Neural progenitor cell (in vitro differentiated cells): Measurements from ENCODE around the gene DCP1B. TPM values are rescaled to one million over a fixed set of nuclear protein-coding genes. Genes with fewer than 3 reads are reported as not detected.

Source experiments
- DNase-seq: peaks from one replicate; pipeline ENCODE4 v3.0.0-alpha.2; 2016; ENCODE audit warnings: low spot score
- H2AFZ ChIP-seq: fragments of 200-600 bp; sonication (generic); replicated peaks from 2 replicates; pipeline ENCODE4 v1.6.1; 2016; ENCODE audit warnings: antibody characterized with exemption
- H3F3A ChIP-seq: fragments of 200-600 bp; sonication (generic); 2 replicates; pipeline ENCODE4 v1.6.1; 2016; ENCODE audit warnings: antibody characterized with exemption, low read depth
- H3K27ac ChIP-seq: fragments of 200-600 bp; sonication (generic); 2 replicates; pipeline ENCODE4 v1.5.1; 2016; ENCODE audit warnings: mild to moderate bottlenecking
- H3K27me3 ChIP-seq: fragments of 200-600 bp; sonication (generic); 2 replicates; pipeline ENCODE4 v1.6.1; 2016; ENCODE audit warnings: mild to moderate bottlenecking, moderate library complexity
- H3K36me3 ChIP-seq: fragments of 200-600 bp; sonication (generic); 2 replicates; pipeline ENCODE4 v1.5.1; 2016
- H3K4me1 ChIP-seq: fragments of 200-600 bp; sonication (generic); 2 replicates; pipeline ENCODE4 v1.6.1; 2016; ENCODE audit warnings: mixed run types
- H3K4me2 ChIP-seq: fragments of 200-600 bp; sonication (generic); 2 replicates; pipeline ENCODE4 v1.6.1; 2016
- H3K4me3 ChIP-seq: fragments of 200-600 bp; sonication (generic); 2 replicates; pipeline ENCODE4 v1.5.1; 2016
- H3K79me2 ChIP-seq: fragments of 200-600 bp; sonication (generic); 2 replicates; pipeline ENCODE4 v1.6.1; 2016; ENCODE audit warnings: low read depth
- H3K9ac ChIP-seq: fragments of 200-600 bp; sonication (generic); 2 replicates; pipeline ENCODE4 v1.6.1; 2016
- H3K9me3 ChIP-seq: fragments of 200-600 bp; sonication (generic); 2 replicates; pipeline ENCODE4 v1.5.1; 2016; ENCODE audit warnings: low read depth
- H4K20me1 ChIP-seq: fragments of 200-600 bp; sonication (generic); 2 replicates; pipeline ENCODE4 v1.6.1; 2016; ENCODE audit warnings: low read depth
- H3K27ac Mint-ChIP-seq: 3 replicates; pipeline ENCODE4 v1.8.0; 2021; ENCODE audit warnings: mixed read lengths
- H3K27me3 Mint-ChIP-seq: 2 replicates; pipeline ENCODE4 v1.8.0; 2022; ENCODE audit warnings: low read depth, mild to moderate bottlenecking, inconsistent platforms, moderate library complexity, mixed read lengths; ENCODE audit not compliant: insufficient read depth
- H3K36me3 Mint-ChIP-seq: 3 replicates; pipeline ENCODE4 v1.8.0; 2021; ENCODE audit warnings: mixed read lengths
- H3K4me1 Mint-ChIP-seq: 3 replicates; pipeline ENCODE4 v1.8.0; 2021; ENCODE audit warnings: mixed read lengths
- H3K4me3 Mint-ChIP-seq: 3 replicates; pipeline ENCODE4 v1.8.0; 2021; ENCODE audit warnings: mild to moderate bottlenecking, moderate library complexity, mixed read lengths
- H3K9me3 Mint-ChIP-seq: 3 replicates; pipeline ENCODE4 v1.8.0; 2020; ENCODE audit warnings: mixed read lengths
- EZH2 ChIP-seq: fragments of 200-600 bp; sonication (generic); IDR thresholded peaks from 2 replicates; pipeline ENCODE4 v1.6.1; 2017; ENCODE audit warnings: antibody characterized with exemption, mild to moderate bottlenecking, moderate library complexity
- EZH2phosphoT487 ChIP-seq: fragments of 200-600 bp; sonication (generic); IDR thresholded peaks from 2 replicates; pipeline ENCODE4 v1.6.1; 2017; ENCODE audit warnings: antibody characterized with exemption
- total RNA-seq: library from RNA; depleted of rRNA; stranded (reverse); fragments of >200 nt; gene quantifications from 2 replicates; pipeline ENCODE4 v1.2.3, GENCODE V29; 2015; ENCODE audit warnings: low replicate concordance
- TF ChIP-seq, protein P1 (sequence below): fragments of 200-600 bp; sonication (generic); IDR thresholded peaks from 2 replicates; pipeline ENCODE4 v1.5.1; 2017; ENCODE audit warnings: antibody characterized with exemption, mild to moderate bottlenecking

Gene DCP1B
- total RNA-seq, 1 donor from 2014 or later, result 20.2 TPM

DNA sequence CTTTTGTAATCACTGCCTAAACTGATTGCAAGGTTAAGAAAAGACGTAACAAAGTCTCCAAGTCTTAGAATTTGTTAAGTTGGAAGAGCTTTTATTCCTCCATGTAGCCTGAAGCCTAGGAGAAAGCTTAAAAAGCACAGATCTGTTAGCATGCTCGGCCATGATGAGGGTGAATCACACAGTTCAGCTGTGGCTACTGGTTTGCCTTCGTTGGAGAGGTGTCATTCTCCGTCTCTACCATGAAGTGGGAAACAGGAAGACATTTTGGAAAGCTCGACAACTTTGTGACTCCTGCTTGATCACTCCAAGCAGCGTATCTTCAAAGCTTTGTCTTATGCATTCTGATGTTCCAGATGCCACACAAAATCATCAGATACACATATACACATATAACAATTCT lies 27.1 kb downstream of the DCP1B start:
- no peak overlapping the region for H3K9ac ChIP-seq
- peaks cover 2% of the 10 kb centered on the region for H3K27me3 Mint-ChIP-seq
- H3K9me3 ChIP-seq, result no peaks in the 10 kb centered on the region
- no peak overlapping the region for H3K27ac ChIP-seq
- H3K79me2 ChIP-seq, result no peaks in the 10 kb centered on the region
- H3K4me3 ChIP-seq, result no peak overlapping the region
- no peaks in the 10 kb centered on the region for H3K27me3 ChIP-seq
- no peak overlapping the region for H3K4me2 ChIP-seq
- H3F3A ChIP-seq, result no peaks in the 10 kb centered on the region
- H3K4me3 Mint-ChIP-seq, result no peak overlapping the region
- H4K20me1 ChIP-seq, result no peaks in the 10 kb centered on the region
- no peak overlapping the region for H2AFZ ChIP-seq
- H3K4me1 Mint-ChIP-seq, result peaks cover 2% of the 10 kb centered on the region
- H3K27ac Mint-ChIP-seq, result no peak overlapping the region
- TF ChIP-seq EZH2phosphoT487, result no peak
- TF ChIP-seq, protein P1, sequence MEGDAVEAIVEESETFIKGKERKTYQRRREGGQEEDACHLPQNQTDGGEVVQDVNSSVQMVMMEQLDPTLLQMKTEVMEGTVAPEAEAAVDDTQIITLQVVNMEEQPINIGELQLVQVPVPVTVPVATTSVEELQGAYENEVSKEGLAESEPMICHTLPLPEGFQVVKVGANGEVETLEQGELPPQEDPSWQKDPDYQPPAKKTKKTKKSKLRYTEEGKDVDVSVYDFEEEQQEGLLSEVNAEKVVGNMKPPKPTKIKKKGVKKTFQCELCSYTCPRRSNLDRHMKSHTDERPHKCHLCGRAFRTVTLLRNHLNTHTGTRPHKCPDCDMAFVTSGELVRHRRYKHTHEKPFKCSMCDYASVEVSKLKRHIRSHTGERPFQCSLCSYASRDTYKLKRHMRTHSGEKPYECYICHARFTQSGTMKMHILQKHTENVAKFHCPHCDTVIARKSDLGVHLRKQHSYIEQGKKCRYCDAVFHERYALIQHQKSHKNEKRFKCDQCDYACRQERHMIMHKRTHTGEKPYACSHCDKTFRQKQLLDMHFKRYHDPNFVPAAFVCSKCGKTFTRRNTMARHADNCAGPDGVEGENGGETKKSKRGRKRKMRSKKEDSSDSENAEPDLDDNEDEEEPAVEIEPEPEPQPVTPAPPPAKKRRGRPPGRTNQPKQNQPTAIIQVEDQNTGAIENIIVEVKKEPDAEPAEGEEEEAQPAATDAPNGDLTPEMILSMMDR, result no peak
- no peak for TF ChIP-seq EZH2
- peaks cover 5% of the 10 kb centered on the region for H3K36me3 ChIP-seq
- no peak for DNase-seq
- no peaks in the 10 kb centered on the region for H3K9me3 Mint-ChIP-seq
- peaks cover 4% of the 10 kb centered on the region for H3K36me3 Mint-ChIP-seq
- peaks cover 6% of the 10 kb centered on the region for H3K4me1 ChIP-seq

DNA sequence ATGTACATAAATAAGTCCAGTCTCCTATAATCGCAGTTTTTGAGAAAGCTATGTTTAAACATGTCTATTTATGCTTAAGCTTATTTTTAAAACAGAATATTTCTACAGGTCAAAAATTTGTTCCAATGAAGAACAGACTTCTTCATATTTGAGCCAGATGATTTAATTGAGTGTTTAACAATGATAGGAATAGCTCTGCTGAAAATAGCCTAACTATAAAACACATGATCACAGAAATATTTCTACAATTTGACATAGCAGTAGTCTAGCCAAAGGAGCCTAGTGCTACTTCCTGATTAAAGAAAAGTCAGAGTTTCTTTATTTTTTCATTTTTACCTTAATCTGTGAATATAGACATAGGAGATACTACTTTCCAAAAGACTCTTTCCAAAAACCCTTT lies 29.4 kb downstream of the DCP1B start:
- H3K36me3 Mint-ChIP-seq, result no peaks in the 10 kb centered on the region
- no peaks in the 10 kb centered on the region for H3K9me3 Mint-ChIP-seq
- Histone ChIP-seq H3K27me3 (no peaks in the 10 kb centered on the region), H3K4me3 (no peak overlapping the region), H3K9me3 (no peaks in the 10 kb centered on the region), H3F3A (no peaks in the 10 kb centered on the region), H3K9ac (no peak overlapping the region), H3K36me3 (peaks cover 5% of the 10 kb centered on the region), H2AFZ (no peak overlapping the region), H3K27ac (no peak overlapping the region), H3K79me2 (no peaks in the 10 kb centered on the region), H3K4me1 (peaks cover 6% of the 10 kb centered on the region), H3K4me2 (no peak overlapping the region), H4K20me1 (peaks cover 7% of the 10 kb centered on the region)
- no peak for DNase-seq
- no peak overlapping the region for H3K4me3 Mint-ChIP-seq
- no peak for TF ChIP-seq EZH2
- TF ChIP-seq, protein P1, result no peak
- no peak for TF ChIP-seq EZH2phosphoT487
- H3K27ac Mint-ChIP-seq, result no peak overlapping the region
- peaks cover 2% of the 10 kb centered on the region for H3K4me1 Mint-ChIP-seq
- H3K27me3 Mint-ChIP-seq, result peaks cover 2% of the 10 kb centered on the region

DNA sequence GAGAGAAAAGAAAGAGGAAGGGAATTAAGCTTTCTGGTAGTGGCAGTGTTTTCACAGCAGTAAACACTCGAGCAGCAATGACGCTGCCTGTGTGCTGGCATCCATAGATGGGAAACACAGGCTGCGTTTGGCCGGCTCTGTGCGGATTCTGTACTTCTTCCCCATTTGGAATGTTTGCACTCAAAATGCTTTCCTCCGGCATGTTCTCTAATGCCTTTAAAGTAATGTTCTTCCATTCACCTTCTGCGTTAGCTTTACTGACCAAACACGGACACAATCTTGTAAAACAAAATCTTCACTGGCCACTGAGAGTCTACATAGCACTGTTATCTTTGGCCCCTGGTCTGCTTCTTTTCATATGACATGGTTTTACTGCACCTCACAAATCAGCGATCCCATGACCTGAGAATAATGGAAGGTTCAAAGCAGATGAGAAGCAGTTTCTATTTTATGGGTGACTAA lies 31.4 kb downstream of the DCP1B start:
- H3K36me3 ChIP-seq, result peaks cover 5% of the 10 kb centered on the region
- no peak overlapping the region for H3K9ac ChIP-seq
- Mint-ChIP-seq H3K27me3 (peaks cover 2% of the 10 kb centered on the region), H3K36me3 (no peaks in the 10 kb centered on the region), H3K4me1 (peaks cover 2% of the 10 kb centered on the region), H3K9me3 (no peaks in the 10 kb centered on the region), H3K4me3 (no peak overlapping the region), H3K27ac (no peak overlapping the region)
- H4K20me1 ChIP-seq, result peaks cover 7% of the 10 kb centered on the region
- H3K4me1 ChIP-seq, result peaks cover 6% of the 10 kb centered on the region
- H3F3A ChIP-seq, result no peaks in the 10 kb centered on the region
- H3K4me2 ChIP-seq, result no peak overlapping the region
- H3K4me3 ChIP-seq, result no peak overlapping the region
- TF ChIP-seq EZH2 (no peak), EZH2phosphoT487 (no peak)
- TF ChIP-seq, protein P1, result no peak
- no peaks in the 10 kb centered on the region for H3K27me3 ChIP-seq
- H3K27ac ChIP-seq, result no peak overlapping the region
- no peak for DNase-seq
- H2AFZ ChIP-seq, result no peak overlapping the region
- H3K9me3 ChIP-seq, result no peaks in the 10 kb centered on the region
- H3K79me2 ChIP-seq, result no peaks in the 10 kb centered on the region
